H9 (cell line): ENCODE data around the gene RANGRF. TPM values are rescaled to one million over a fixed set of nuclear protein-coding genes. Genes with fewer than 3 reads are reported as not detected.

ENCODE experiments used
- DNase-seq: peaks from one replicate; pipeline ENCODE4 v3.0.0-alpha.2; 2017
- H2AFZ ChIP-seq: one replicate; pipeline ENCODE4 v1.6.1; 2013; ENCODE audit warnings: mild to moderate bottlenecking, low read length, control low read depth, moderate library complexity
- H2AK5ac ChIP-seq: 2 replicates; pipeline ENCODE4 v1.6.1; 2013; ENCODE audit warnings: low read length, control low read depth, mixed read lengths; ENCODE audit not compliant: insufficient read length
- H2BK120ac ChIP-seq: one replicate; pipeline ENCODE4 v1.6.1; 2013; ENCODE audit warnings: low read depth, mild to moderate bottlenecking, low read length, control low read depth, inconsistent platforms; ENCODE audit not compliant: poor library complexity, severe bottlenecking
- H2BK12ac ChIP-seq: 2 replicates; pipeline ENCODE4 v1.6.1; 2013; ENCODE audit warnings: low read length, control low read depth, mixed read lengths, low read depth; ENCODE audit not compliant: insufficient read length
- H2BK15ac ChIP-seq: 2 replicates; pipeline ENCODE4 v1.6.1; 2013; ENCODE audit warnings: low read depth, low read length, control low read depth
- H2BK20ac ChIP-seq: one replicate; pipeline ENCODE4 v1.6.1; 2013; ENCODE audit warnings: low read depth, mild to moderate bottlenecking, low read length, control low read depth, inconsistent platforms; ENCODE audit not compliant: poor library complexity, severe bottlenecking
- H2BK5ac ChIP-seq: 2 replicates; pipeline ENCODE4 v1.6.1; 2013; ENCODE audit warnings: low read length, control low read depth, mixed read lengths; ENCODE audit not compliant: insufficient read length
- H3K14ac ChIP-seq: 2 replicates; pipeline ENCODE4 v1.6.1; 2013; ENCODE audit warnings: low read length, control low read depth; ENCODE audit not compliant: insufficient read depth
- H3K18ac ChIP-seq: 2 replicates; pipeline ENCODE4 v1.6.1; 2013; ENCODE audit warnings: low read depth, mild to moderate bottlenecking, mixed read lengths, low read length, control low read depth; ENCODE audit not compliant: insufficient read length
- H3K23ac ChIP-seq: 2 replicates; pipeline ENCODE4 v1.6.1; 2013; ENCODE audit warnings: low read length, control low read depth, mixed read lengths, low read depth; ENCODE audit not compliant: insufficient read length
- H3K23me2 ChIP-seq: 2 replicates; pipeline ENCODE4 v1.6.1; 2013; ENCODE audit warnings: low read depth, mild to moderate bottlenecking, mixed read lengths, low read length, control low read depth; ENCODE audit not compliant: insufficient read length, poor library complexity, severe bottlenecking
- H3K27ac ChIP-seq: 2 replicates; pipeline ENCODE4 v1.5.1; 2013; ENCODE audit warnings: low read length, control low read depth, mixed read lengths, low read depth; ENCODE audit not compliant: insufficient read length
- H3K27me3 ChIP-seq: 2 replicates; pipeline ENCODE4 v1.6.1; 2013; ENCODE audit warnings: low read length, control low read depth, inconsistent platforms; ENCODE audit not compliant: insufficient read depth
- H3K4ac ChIP-seq: 2 replicates; pipeline ENCODE4 v1.6.1; 2013; ENCODE audit warnings: low read depth, mild to moderate bottlenecking, control low read depth, inconsistent platforms, low read length, moderate library complexity
- H3K4me1 ChIP-seq: 2 replicates; pipeline ENCODE4 v1.6.1; 2013; ENCODE audit warnings: low read length, control low read depth, inconsistent platforms; ENCODE audit not compliant: insufficient read depth
- H3K4me2 ChIP-seq: 2 replicates; pipeline ENCODE4 v1.6.1; 2013; ENCODE audit warnings: low read length, control low read depth, mixed read lengths; ENCODE audit not compliant: insufficient read length, insufficient read depth
- H3K56ac ChIP-seq: 2 replicates; pipeline ENCODE4 v1.6.1; 2013; ENCODE audit warnings: low read depth, mild to moderate bottlenecking, mixed read lengths, low read length, control low read depth; ENCODE audit not compliant: insufficient read length
- H3K79me1 ChIP-seq: 2 replicates; pipeline ENCODE4 v1.6.1; 2013; ENCODE audit warnings: low read depth, mild to moderate bottlenecking, moderate library complexity, low read length, control low read depth, inconsistent platforms; ENCODE audit not compliant: insufficient read depth, poor library complexity, severe bottlenecking
- H3K79me2 ChIP-seq: 2 replicates; pipeline ENCODE4 v1.6.1; 2013; ENCODE audit warnings: low read length, control low read depth, inconsistent platforms; ENCODE audit not compliant: insufficient read depth
- H3K9ac ChIP-seq: 2 replicates; pipeline ENCODE4 v1.6.1; 2013; ENCODE audit warnings: low read length, control low read depth, mixed read lengths; ENCODE audit not compliant: insufficient read length; ENCODE audit errors: extremely low read depth
- H3K9me3 ChIP-seq: one replicate; pipeline ENCODE4 v1.6.1; 2013; ENCODE audit warnings: low read depth, low read length, inconsistent platforms; ENCODE audit not compliant: control insufficient read depth
- H3T11ph ChIP-seq: one replicate; pipeline ENCODE4 v1.6.1; 2013; ENCODE audit warnings: mild to moderate bottlenecking, low read length, control low read depth, inconsistent platforms
- H4K20me1 ChIP-seq: one replicate; pipeline ENCODE4 v1.6.1; 2013; ENCODE audit not compliant: control insufficient read depth, insufficient read length, insufficient read depth
- H4K5ac ChIP-seq: 2 replicates; pipeline ENCODE4 v1.6.1; 2013; ENCODE audit warnings: low read depth, mild to moderate bottlenecking, mixed read lengths, low read length, control low read depth; ENCODE audit not compliant: insufficient read length
- H4K8ac ChIP-seq: replicated peaks from 2 replicates; pipeline ENCODE4 v1.6.1; 2013; ENCODE audit warnings: low read length, control low read depth, mixed read lengths, low read depth; ENCODE audit not compliant: insufficient read length
- H4K91ac ChIP-seq: 2 replicates; pipeline ENCODE4 v1.6.1; 2013; ENCODE audit warnings: low read depth, mild to moderate bottlenecking, moderate library complexity, mixed read lengths, low read length, control low read depth; ENCODE audit not compliant: insufficient read length
- H3K27ac Mint-ChIP-seq, 3 experiments: 2 replicates in 2 of 3; 3 replicates in 1 of 3; pipeline ENCODE4 v1.8.0; 2020 to 2021; ENCODE audit warnings: mixed read lengths in 3 of 3, mild to moderate bottlenecking in 1 of 3, moderate library complexity in 1 of 3
- H3K27me3 Mint-ChIP-seq: 2 replicates; pipeline ENCODE4 v1.8.0; 2021; ENCODE audit warnings: low read depth, mild to moderate bottlenecking, moderate library complexity, mixed read lengths
- H3K36me3 Mint-ChIP-seq, 3 experiments: 2 replicates in 2 of 3; 3 replicates in 1 of 3; pipeline ENCODE4 v1.8.0; 2020 to 2021; ENCODE audit warnings: low read depth in 3 of 3, mixed read lengths in 3 of 3; ENCODE audit not compliant: insufficient read depth in 1 of 3
- H3K4me1 Mint-ChIP-seq, 2 experiments: 2 replicates each; pipeline ENCODE4 v1.8.0; 2020; ENCODE audit warnings: mixed read lengths in 2 of 2
- H3K4me3 Mint-ChIP-seq, 2 experiments: 2 replicates in 1 of 2; 3 replicates in 1 of 2; pipeline ENCODE4 v1.8.0; 2020 to 2021; ENCODE audit warnings: mild to moderate bottlenecking in 2 of 2, mixed read lengths in 2 of 2, moderate library complexity in 1 of 2
- H3K9me3 Mint-ChIP-seq, 2 experiments: 2 replicates in 1 of 2; 3 replicates in 1 of 2; pipeline ENCODE4 v1.8.0; 2020; ENCODE audit warnings: mild to moderate bottlenecking in 2 of 2, mixed read lengths in 2 of 2, moderate library complexity in 1 of 2
- CTCF ChIP-seq: fragments of 200-600 bp; sonication (generic); conservative IDR thresholded peaks from 3 replicates; pipeline ENCODE4 v1.8.0; 2021; ENCODE audit warnings: antibody characterized with exemption, mild to moderate bottlenecking
- WGBS: extraction: QIAGEN DNeasy Blood & Tissue Kit; methylation state at CpG from one replicate; pipeline ENCODE4 v1.1.7; 2013; ENCODE audit warnings: missing lambda C conversion rate, low lambda C conversion rate, mixed read lengths; ENCODE audit not compliant: insufficient read length; ENCODE audit errors: extremely low coverage; 5-methylcytosine and 5-hydroxymethylcytosine counted together
- total RNA-seq: library from RNA; stranded (reverse); gene quantifications from 2 replicates; pipeline ENCODE4 v1.2.1, GENCODE V29; 2021

The RANGRF gene
- total RNA-seq, 1 experiment from 2014 or later = 36.9 TPM

GRCh38 chr17:8333281-8333680 lies 44.8 kb downstream of the RANGRF start:
- no peak overlapping the region for H3K23ac ChIP-seq
- no peak for TF ChIP-seq CTCF
- no peak overlapping the region for H4K5ac ChIP-seq
- H2BK5ac ChIP-seq = no peak overlapping the region
- no peak overlapping the region for H2BK12ac ChIP-seq
- Mint-ChIP-seq H3K27me3 (peaks cover 4% of the 10 kb centered on the region), H3K36me3 (no peaks in the 10 kb centered on the region; a peak in 1 of 7 replicates), H3K9me3 (no peaks in the 10 kb centered on the region), H3K4me1 (peaks cover 10 to 11% of the 10 kb centered on the region in 2 experiments), H3K4me3 (no peak overlapping the region), H3K27ac (no peak overlapping the region)
- H3K9ac ChIP-seq = no peak overlapping the region
- H3K79me1 ChIP-seq = no peaks in the 10 kb centered on the region
- WGBS = no CpG with 5 or more reads among the region's 4 CpGs
- no peak overlapping the region for H3T11ph ChIP-seq
- H3K27ac ChIP-seq = no peak overlapping the region
- no peak overlapping the region for H2BK15ac ChIP-seq
- H3K9me3 ChIP-seq = no peaks in the 10 kb centered on the region
- H4K91ac ChIP-seq = no peak overlapping the region
- H4K8ac ChIP-seq = no peak overlapping the region
- no peaks in the 10 kb centered on the region for H3K23me2 ChIP-seq
- H2BK120ac ChIP-seq = no peak overlapping the region
- no peak overlapping the region for H3K14ac ChIP-seq
- H4K20me1 ChIP-seq = no peaks in the 10 kb centered on the region
- no peak overlapping the region for H2BK20ac ChIP-seq
- no peak overlapping the region for H2AFZ ChIP-seq
- H3K79me2 ChIP-seq = no peaks in the 10 kb centered on the region
- H2AK5ac ChIP-seq = no peak overlapping the region
- H3K4ac ChIP-seq = no peak overlapping the region
- H3K18ac ChIP-seq = no peak overlapping the region
- no peaks in the 10 kb centered on the region for H3K27me3 ChIP-seq
- DNase-seq = no peak
- no peak overlapping the region for H3K4me2 ChIP-seq
- no peaks in the 10 kb centered on the region; the same call in 1 of the 2 replicates for H3K4me1 ChIP-seq
- no peak overlapping the region for H3K56ac ChIP-seq
